Activated T-cell treated with anti-CD3 and anti-CD28 coated beads, Interleukin-2, amount 50 U/mL, for 24 hours (primary cell): Measurements from ENCODE around the gene MRAS.

Experiments
- DNase-seq: peaks from one replicate; pipeline ENCODE4 v3.0.0-alpha.2; 2020
- H3K27ac Mint-ChIP-seq: 2 replicates; pipeline ENCODE4 v1.8.0; 2020; ENCODE audit warnings: mild to moderate bottlenecking, mixed read lengths
- H3K27me3 Mint-ChIP-seq: 2 replicates; pipeline ENCODE4 v1.8.0; 2020; ENCODE audit warnings: mixed read lengths
- H3K36me3 Mint-ChIP-seq: 2 replicates; pipeline ENCODE4 v1.8.0; 2020; ENCODE audit warnings: low read depth, mixed read lengths
- H3K4me1 Mint-ChIP-seq: 2 replicates; pipeline ENCODE4 v1.8.0; 2020; ENCODE audit warnings: low read depth, mixed read lengths
- H3K4me3 Mint-ChIP-seq: 2 replicates; pipeline ENCODE4 v1.8.0; 2020; ENCODE audit warnings: mild to moderate bottlenecking, moderate library complexity, mixed read lengths
- H3K9me3 Mint-ChIP-seq: 2 replicates; pipeline ENCODE4 v1.8.0; 2020; ENCODE audit warnings: mixed read lengths

MRAS gene

DNA sequence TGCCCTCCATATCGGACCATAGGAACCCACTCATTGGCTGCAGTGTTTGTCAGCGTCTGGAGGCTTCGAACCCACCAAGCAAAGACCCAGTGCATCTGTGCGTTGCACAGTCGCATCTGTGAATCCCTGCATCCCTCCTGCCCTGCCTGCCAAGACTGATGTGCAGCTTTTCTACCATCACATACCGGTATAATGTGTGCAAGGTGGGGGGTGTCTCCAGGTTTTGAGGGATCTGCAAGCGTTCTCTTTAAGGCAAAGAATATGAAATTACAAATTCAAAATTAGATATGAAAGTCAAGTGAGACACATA lies 18.4 kb upstream of the MRAS start:
- no peak for DNase-seq
- Mint-ChIP-seq H3K4me1 (peaks cover 34% of the 10 kb centered on the region), H3K27me3 (no peaks in the 10 kb centered on the region), H3K27ac (peak overlapping the region; percentile 87), H3K4me3 (peak overlapping the region; percentile 85), H3K36me3 (no peaks in the 10 kb centered on the region), H3K9me3 (no peaks in the 10 kb centered on the region)

DNA sequence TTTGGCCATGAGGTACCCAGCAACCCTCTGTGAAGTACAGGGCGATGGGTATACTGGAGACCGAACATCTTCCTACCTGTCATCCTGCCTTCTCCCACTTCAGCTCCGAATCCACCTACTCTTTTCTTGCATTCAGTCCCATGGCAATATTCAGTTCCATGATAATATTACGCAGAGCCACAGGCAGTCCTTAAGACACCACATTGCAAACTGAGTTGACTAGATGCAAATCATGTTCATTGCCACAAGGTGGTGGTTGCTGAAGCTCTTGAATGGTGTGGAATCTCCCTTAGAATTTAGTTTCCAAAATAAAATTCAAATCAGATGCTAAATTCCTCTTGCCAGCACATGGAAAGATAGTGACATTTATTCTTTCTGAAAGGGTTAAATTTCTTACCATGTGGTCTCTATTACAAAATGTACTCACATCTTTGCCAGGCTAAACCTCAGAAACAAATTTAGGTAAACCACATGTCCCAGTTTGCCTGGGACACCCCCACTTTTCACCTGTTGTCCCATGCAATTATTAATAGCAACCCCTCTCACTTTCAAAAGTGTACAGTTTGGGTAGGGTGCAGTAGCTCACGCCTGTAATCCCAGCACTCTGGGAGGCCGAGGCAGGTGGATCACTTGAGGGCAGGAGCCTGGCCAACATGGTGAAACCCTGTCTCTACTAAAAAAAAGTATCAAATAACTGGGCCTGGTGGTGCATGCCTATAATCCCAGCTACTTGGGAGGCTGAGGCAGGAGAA lies 17.1 kb upstream of the MRAS start:
- H3K4me3 Mint-ChIP-seq, result no peak overlapping the region
- H3K27ac Mint-ChIP-seq, result no peak overlapping the region

GRCh38 chr3:138332472-138333073 lies 15.8 kb upstream of the MRAS start:
- Mint-ChIP-seq H3K36me3 (no peaks in the 10 kb centered on the region), H3K4me1 (peaks cover 32% of the 10 kb centered on the region), H3K4me3 (no peak overlapping the region), H3K27me3 (no peaks in the 10 kb centered on the region), H3K27ac (no peak overlapping the region), H3K9me3 (no peaks in the 10 kb centered on the region)
- no peak for DNase-seq

More for the DNA sequence above, 17.1 kb upstream of the MRAS start:
- no peaks in the 10 kb centered on the region for H3K27me3 Mint-ChIP-seq
- H3K4me1 Mint-ChIP-seq, result peaks cover 32% of the 10 kb centered on the region
- H3K36me3 Mint-ChIP-seq, result no peaks in the 10 kb centered on the region
- DNase-seq, result no peak
- H3K9me3 Mint-ChIP-seq, result no peaks in the 10 kb centered on the region

GRCh38 chr3:138334608-138335007 lies 13.8 kb upstream of the MRAS start:
- H3K4me3 Mint-ChIP-seq, result no peak overlapping the region
- no peak for DNase-seq
- no peaks in the 10 kb centered on the region for H3K27me3 Mint-ChIP-seq
- peaks cover 14% of the 10 kb centered on the region for H3K4me1 Mint-ChIP-seq
- no peak overlapping the region for H3K27ac Mint-ChIP-seq
- no peaks in the 10 kb centered on the region for H3K9me3 Mint-ChIP-seq
- no peaks in the 10 kb centered on the region for H3K36me3 Mint-ChIP-seq

- Mint-ChIP-seq H3K4me3 (no peak overlapping the region), H3K27ac (no peak overlapping the region), H3K9me3 (no peaks in the 10 kb centered on the region), H3K36me3 (no peaks in the 10 kb centered on the region), H3K27me3 (no peaks in the 10 kb centered on the region), H3K4me1 (peaks cover 4% of the 10 kb centered on the region)
- no peak for DNase-seq
Observed at GRCh38 chr3:138336454-138336999, 11.9 kb upstream of the MRAS start.

GRCh38 chr3:138338244-138338643 lies 10.1 kb upstream of the MRAS start:
- no peaks in the 10 kb centered on the region for H3K9me3 Mint-ChIP-seq
- no peak overlapping the region for H3K4me3 Mint-ChIP-seq
- H3K4me1 Mint-ChIP-seq, result no peaks in the 10 kb centered on the region
- H3K36me3 Mint-ChIP-seq, result no peaks in the 10 kb centered on the region
- no peaks in the 10 kb centered on the region for H3K27me3 Mint-ChIP-seq
- H3K27ac Mint-ChIP-seq, result no peak overlapping the region
- DNase-seq, result no peak

DNA sequence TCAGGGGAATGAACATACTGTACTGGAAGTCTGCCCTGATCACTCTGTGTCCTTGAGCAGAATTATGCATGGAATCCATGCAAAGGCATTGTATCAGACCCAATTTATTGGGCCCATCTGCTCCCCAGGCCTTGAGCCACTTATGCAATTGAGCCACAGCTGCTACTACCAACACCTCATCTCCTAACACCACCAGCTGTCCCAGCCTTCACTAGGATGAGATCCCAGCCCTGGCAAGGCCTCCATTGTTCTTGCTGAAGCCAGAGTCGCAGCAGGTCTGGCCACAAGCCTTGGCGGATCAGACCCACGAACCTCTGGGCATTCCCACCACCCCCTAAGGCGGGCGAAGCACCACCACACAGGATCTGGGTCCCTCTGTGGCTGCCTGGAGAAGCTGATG lies 9.6 kb upstream of the MRAS start:
- Mint-ChIP-seq H3K4me3 (no peak overlapping the region), H3K27ac (no peak overlapping the region), H3K4me1 (no peaks in the 10 kb centered on the region), H3K27me3 (no peaks in the 10 kb centered on the region), H3K36me3 (no peaks in the 10 kb centered on the region), H3K9me3 (no peaks in the 10 kb centered on the region)
- DNase-seq, result no peak

GRCh38 chr3:138340511-138340910 lies 7.9 kb upstream of the MRAS start:
- peaks cover 5% of the 10 kb centered on the region for H3K27me3 Mint-ChIP-seq
- H3K4me1 Mint-ChIP-seq, result no peaks in the 10 kb centered on the region
- no peaks in the 10 kb centered on the region for H3K9me3 Mint-ChIP-seq
- H3K27ac Mint-ChIP-seq, result no peak overlapping the region
- no peak for DNase-seq
- no peaks in the 10 kb centered on the region for H3K36me3 Mint-ChIP-seq
- H3K4me3 Mint-ChIP-seq, result no peak overlapping the region

- Mint-ChIP-seq H3K9me3 (peaks cover 2% of the 10 kb centered on the region), H3K36me3 (peaks cover 1% of the 10 kb centered on the region), H3K4me1 (peaks cover 6% of the 10 kb centered on the region), H3K27me3 (peaks cover 40% of the 10 kb centered on the region), H3K27ac (no peak overlapping the region), H3K4me3 (no peak overlapping the region)
- no peak for DNase-seq
Observed at GRCh38 chr3:138344754-138345153, 3.6 kb upstream of the MRAS start.

DNA sequence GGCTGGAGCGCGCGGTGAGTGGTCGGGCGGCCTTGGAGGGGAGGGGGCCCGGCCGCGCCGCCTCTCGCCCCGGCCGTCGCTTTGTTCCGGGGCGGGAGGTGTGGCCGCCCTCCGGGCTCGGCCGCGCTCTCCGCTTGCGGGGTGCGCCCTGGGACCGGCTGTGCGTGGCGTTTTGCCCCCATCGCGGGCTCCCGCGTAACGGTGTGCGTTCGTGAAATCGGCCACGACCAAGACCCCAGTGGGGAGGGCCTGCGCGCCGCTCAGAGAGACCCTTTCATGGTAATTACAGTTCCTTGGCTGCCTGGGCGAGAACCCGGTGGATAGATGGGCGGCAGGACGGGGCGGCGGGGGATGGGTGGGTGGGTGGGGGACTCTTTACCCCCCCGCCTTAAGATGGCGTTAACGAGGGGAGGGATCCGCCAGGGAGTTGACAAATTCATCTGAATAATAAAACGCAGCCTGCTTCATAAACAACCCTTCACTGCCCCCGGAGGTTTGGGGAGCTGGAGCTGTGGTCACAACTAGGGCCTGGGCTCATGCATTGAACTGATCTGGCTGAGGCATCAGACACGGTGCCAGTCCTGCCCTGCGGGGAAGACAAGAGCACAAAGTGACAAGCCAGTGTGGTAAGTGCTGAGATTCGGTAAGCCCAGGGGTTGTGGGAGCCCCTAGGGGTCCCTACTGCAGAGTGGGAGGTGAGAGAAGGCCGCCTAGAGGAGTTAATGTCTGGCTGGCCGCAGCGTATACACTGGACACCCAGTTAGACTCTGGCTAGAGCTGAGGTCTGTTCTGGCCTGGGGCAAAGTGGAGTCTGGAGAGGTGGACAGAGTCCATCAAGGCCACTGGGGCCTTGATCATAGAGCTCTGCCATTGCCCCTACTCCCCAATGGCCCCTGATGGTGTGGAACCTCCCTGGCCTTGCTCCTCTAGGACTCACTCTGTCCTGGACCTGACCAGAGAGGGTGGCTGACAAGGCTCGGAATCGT lies 668 bp downstream of the MRAS start:
- H3K27ac Mint-ChIP-seq, result no peak overlapping the region
- H3K36me3 Mint-ChIP-seq, result peaks cover 1% of the 10 kb centered on the region
- no peak for DNase-seq
- peaks cover 2% of the 10 kb centered on the region for H3K9me3 Mint-ChIP-seq
- peaks cover 6% of the 10 kb centered on the region for H3K4me1 Mint-ChIP-seq
- H3K4me3 Mint-ChIP-seq, result peak overlapping the region; percentile 63
- H3K27me3 Mint-ChIP-seq, result peaks cover 52% of the 10 kb centered on the region

DNA sequence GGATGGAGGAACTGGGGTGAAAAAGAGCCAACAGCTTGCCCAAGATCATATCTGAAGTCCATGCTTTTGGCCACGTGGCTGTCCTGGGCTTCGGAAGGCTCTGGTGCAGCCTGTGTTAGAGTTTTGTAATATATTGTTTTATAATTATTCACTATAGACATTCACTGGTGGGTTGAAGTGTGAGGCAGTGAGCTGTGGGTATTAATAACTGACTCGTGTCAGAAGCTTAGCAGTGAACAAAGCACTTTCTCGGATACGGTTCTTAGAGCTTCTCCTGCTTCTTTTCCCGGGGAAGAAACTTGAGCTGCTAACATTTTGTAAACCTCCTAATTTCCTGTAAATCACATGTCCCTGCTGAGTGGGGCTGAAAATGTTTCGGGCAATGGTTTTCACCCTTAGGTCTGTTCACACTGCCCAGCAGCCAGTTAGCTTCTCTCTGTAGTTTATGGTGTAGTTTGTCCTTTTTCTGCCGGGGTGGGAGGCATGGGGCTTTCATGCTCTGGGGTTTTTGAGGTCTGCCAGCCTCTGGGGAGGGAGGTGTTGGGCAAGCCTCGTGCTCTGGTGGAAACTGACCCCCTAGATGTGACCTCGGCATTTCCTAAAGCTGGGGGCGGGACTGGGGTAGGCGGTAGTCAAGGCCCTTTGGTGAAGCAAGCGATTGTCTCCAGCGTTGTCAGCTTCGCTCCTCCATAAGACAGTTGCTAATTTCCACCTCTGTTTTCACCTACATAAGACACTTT lies 1.7 kb downstream of the MRAS start:
- H3K27ac Mint-ChIP-seq, result no peak overlapping the region

DNA sequence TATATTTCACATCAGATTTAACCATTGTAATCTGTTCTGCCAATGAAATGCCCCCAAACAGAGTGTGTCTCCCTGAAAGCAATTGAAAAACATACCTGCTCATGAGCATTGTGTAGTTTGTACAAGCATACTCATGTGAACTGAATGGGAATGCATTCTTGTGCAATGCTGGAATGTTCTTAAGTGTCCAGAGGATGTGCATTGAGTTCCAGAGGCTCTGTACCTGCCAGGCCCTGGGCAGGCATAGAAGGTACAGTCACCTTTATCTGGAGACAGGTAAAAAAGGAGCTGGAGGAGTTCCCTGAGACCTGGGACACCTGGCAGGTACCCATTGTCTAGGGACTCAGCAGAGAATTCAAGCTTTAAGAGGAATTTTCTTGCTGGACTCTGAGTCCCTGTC lies 2.8 kb downstream of the MRAS start:
- no peak for DNase-seq
- H3K27me3 Mint-ChIP-seq, result peaks cover 42% of the 10 kb centered on the region
- H3K4me3 Mint-ChIP-seq, result no peak overlapping the region
- peaks cover 1% of the 10 kb centered on the region for H3K36me3 Mint-ChIP-seq
- peaks cover 2% of the 10 kb centered on the region for H3K9me3 Mint-ChIP-seq
- H3K4me1 Mint-ChIP-seq, result peaks cover 6% of the 10 kb centered on the region
- H3K27ac Mint-ChIP-seq, result no peak overlapping the region

More for the DNA sequence above, 1.7 kb downstream of the MRAS start:
- no peak overlapping the region for H3K4me3 Mint-ChIP-seq
- H3K4me1 Mint-ChIP-seq, result peaks cover 6% of the 10 kb centered on the region
- H3K36me3 Mint-ChIP-seq, result peaks cover 1% of the 10 kb centered on the region
- peaks cover 2% of the 10 kb centered on the region for H3K9me3 Mint-ChIP-seq
- peaks cover 51% of the 10 kb centered on the region for H3K27me3 Mint-ChIP-seq
- no peak for DNase-seq

DNA sequence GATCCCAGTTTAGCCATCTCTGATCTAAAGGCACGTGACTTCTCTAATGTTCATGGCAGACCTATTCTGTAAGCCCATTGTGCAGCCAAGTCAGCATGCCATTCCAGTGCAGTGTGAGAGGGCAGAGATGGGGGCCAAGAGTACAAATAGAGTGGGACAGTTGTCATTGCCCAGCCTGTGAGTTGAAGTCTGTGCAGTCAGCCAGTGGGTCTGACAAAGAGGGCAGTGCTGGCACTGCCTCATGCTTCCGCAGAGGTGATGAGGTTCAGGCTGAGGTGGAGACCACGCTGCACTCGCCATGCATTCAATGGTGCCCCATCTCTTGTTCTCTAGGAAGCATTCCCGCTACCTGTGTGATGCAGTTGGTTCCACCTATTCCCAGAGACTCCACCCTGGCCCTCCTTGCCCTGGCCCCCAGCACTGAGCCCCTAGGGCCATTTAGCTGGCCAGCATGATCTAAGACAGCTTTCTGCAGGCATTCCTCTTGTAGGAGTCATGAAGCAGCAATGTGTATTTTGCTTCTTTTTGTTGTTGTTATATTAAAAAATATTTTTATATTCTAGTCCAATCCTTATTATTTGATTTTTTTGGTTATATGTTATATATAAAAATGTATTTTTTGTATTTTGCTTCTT lies 3.7 kb downstream of the MRAS start:
- Mint-ChIP-seq H3K27ac (no peak overlapping the region), H3K9me3 (peaks cover 2% of the 10 kb centered on the region), H3K4me1 (peaks cover 6% of the 10 kb centered on the region), H3K4me3 (no peak overlapping the region), H3K27me3 (peaks cover 33% of the 10 kb centered on the region), H3K36me3 (peaks cover 1% of the 10 kb centered on the region)
- DNase-seq, result no peak

- Mint-ChIP-seq H3K27me3 (peaks cover 16% of the 10 kb centered on the region), H3K4me3 (no peak overlapping the region), H3K36me3 (no peaks in the 10 kb centered on the region), H3K9me3 (no peaks in the 10 kb centered on the region), H3K27ac (no peak overlapping the region), H3K4me1 (no peaks in the 10 kb centered on the region)
- DNase-seq, result no peak
Observed at GRCh38 chr3:138354376-138354775, 6.0 kb downstream of the MRAS start.
